WTC11 (cell line): ENCODE results near the gene DTNA. TPM values are rescaled to one million over a fixed set of nuclear protein-coding genes. Genes with fewer than 3 reads are reported as not detected.

ENCODE experiments used
- ATAC-seq: fragments of 200-7000 bp; cut with Tn5 transposase; 2 replicates; pipeline ENCODE4 v1.10.0; 2021; ENCODE audit warnings: mild to moderate bottlenecking, moderate library complexity
- CTCF ChIA-PET: fragments of 300-600 bp; sonication (Branson Sonifier 250); formaldehyde crosslinking; loops from one replicate; lab custom pipeline; 2021; ENCODE audit warnings: antibody characterized with exemption; lab: Charles Lee
- POLR2A ChIA-PET: fragments of 350-600 bp; sonication (Branson Sonifier 250); formaldehyde crosslinking; loops from one replicate; lab custom pipeline; 2021; ENCODE audit warnings: antibody characterized with exemption; lab: Charles Lee
- DNase-seq: peaks from one replicate; pipeline ENCODE4 v3.0.0; 2021; ENCODE audit warnings: low spot score
- H3K27ac Mint-ChIP-seq: 2 replicates; pipeline ENCODE4 v1.8.0; 2021; ENCODE audit warnings: mixed read lengths
- H3K27me3 Mint-ChIP-seq: 2 replicates; pipeline ENCODE4 v1.8.0; 2021; ENCODE audit warnings: low read depth, mild to moderate bottlenecking, moderate library complexity, mixed read lengths
- H3K36me3 Mint-ChIP-seq: 2 replicates; pipeline ENCODE4 v1.8.0; 2021; ENCODE audit warnings: mixed read lengths
- H3K4me1 Mint-ChIP-seq: 2 replicates; pipeline ENCODE4 v1.8.0; 2022; ENCODE audit warnings: mixed read lengths
- H3K4me3 Mint-ChIP-seq: 2 replicates; pipeline ENCODE4 v1.8.0; 2021; ENCODE audit warnings: mild to moderate bottlenecking, moderate library complexity, mixed read lengths
- H3K9me3 Mint-ChIP-seq: 2 replicates; pipeline ENCODE4 v1.8.0; 2021; ENCODE audit warnings: mixed read lengths
- CBFB ChIP-seq: sonication (generic); formaldehyde crosslinking; IDR thresholded peaks from 2 replicates; pipeline ENCODE4 v1.8.1; 2022; ENCODE audit warnings: mild to moderate bottlenecking, low read depth, missing genetic modification reagents
- CTCF ChIP-seq: fragments of 200-600 bp; IDR thresholded peaks from 2 replicates; pipeline ENCODE4 v1.8.0; 2022; ENCODE audit warnings: antibody characterized with exemption
- HMGXB4 ChIP-seq: sonication (generic); formaldehyde crosslinking; IDR thresholded peaks from 2 replicates; pipeline ENCODE4 v1.8.1; 2023; ENCODE audit warnings: mild to moderate bottlenecking, moderate library complexity, missing genetic modification reagents
- IRF1 ChIP-seq: sonication (generic); formaldehyde crosslinking; IDR thresholded peaks from 2 replicates; pipeline ENCODE4 v1.8.0; 2023; ENCODE audit warnings: missing genetic modification reagents
- JUN ChIP-seq: sonication (generic); formaldehyde crosslinking; IDR thresholded peaks from 2 replicates; pipeline ENCODE4 v1.8.0; 2023; ENCODE audit warnings: mild to moderate bottlenecking, missing genetic modification reagents
- KAT7 ChIP-seq: sonication (generic); formaldehyde crosslinking; IDR thresholded peaks from 2 replicates; pipeline ENCODE4 v1.8.1; 2023; ENCODE audit warnings: missing genetic modification reagents, mild to moderate bottlenecking, borderline replicate concordance
- NFATC4 ChIP-seq: fragments of 250-450 bp; sonication (Bioruptor Pico); IDR thresholded peaks from 2 replicates; pipeline ENCODE4 v1.9.0; 2021; ENCODE audit warnings: mild to moderate bottlenecking
- NFYB ChIP-seq: sonication (generic); formaldehyde crosslinking; conservative IDR thresholded peaks from 2 replicates; pipeline ENCODE4 v1.8.0; 2022; ENCODE audit warnings: low read depth, missing genetic modification reagents
- NR1H2 ChIP-seq: sonication (generic); formaldehyde crosslinking; IDR thresholded peaks from 2 replicates; pipeline ENCODE4 v1.9.0; 2021; ENCODE audit warnings: mild to moderate bottlenecking, moderate library complexity, missing genetic modification reagents
- NR2C2 ChIP-seq: sonication (generic); formaldehyde crosslinking; IDR thresholded peaks from 2 replicates; pipeline ENCODE4 v1.8.0; 2022; ENCODE audit warnings: mild to moderate bottlenecking, missing genetic modification reagents
- PRDM15 ChIP-seq: sonication (generic); formaldehyde crosslinking; IDR thresholded peaks from 2 replicates; pipeline ENCODE4 v1.8.0; 2022; ENCODE audit warnings: missing genetic modification reagents
- PREB ChIP-seq: sonication (generic); formaldehyde crosslinking; IDR thresholded peaks from 2 replicates; pipeline ENCODE4 v1.8.1; 2022; ENCODE audit warnings: mild to moderate bottlenecking, missing genetic modification reagents, moderate library complexity, borderline replicate concordance
- SOX15 ChIP-seq: fragments of 250-450 bp; sonication (Bioruptor Pico); IDR thresholded peaks from 2 replicates; pipeline ENCODE4 v1.9.0; 2021; ENCODE audit warnings: mild to moderate bottlenecking
- TCF7 ChIP-seq: sonication (generic); formaldehyde crosslinking; IDR thresholded peaks from 2 replicates; pipeline ENCODE4 v1.8.0; 2022; ENCODE audit warnings: mild to moderate bottlenecking, low read depth, missing genetic modification reagents, moderate library complexity
- ZBTB43 ChIP-seq: sonication (generic); formaldehyde crosslinking; IDR thresholded peaks from 2 replicates; pipeline ENCODE4 v1.8.1; 2023; ENCODE audit warnings: mild to moderate bottlenecking, missing genetic modification reagents
- ZNF121 ChIP-seq: sonication (generic); formaldehyde crosslinking; IDR thresholded peaks from 2 replicates; pipeline ENCODE4 v1.8.0; 2023; ENCODE audit warnings: missing genetic modification reagents
- ZNF232 ChIP-seq: sonication (generic); formaldehyde crosslinking; IDR thresholded peaks from 2 replicates; pipeline ENCODE4 v1.8.0; 2022; ENCODE audit warnings: mild to moderate bottlenecking, missing genetic modification reagents
- ZNF512 ChIP-seq: sonication (generic); formaldehyde crosslinking; IDR thresholded peaks from 2 replicates; pipeline ENCODE4 v1.8.1; 2022; ENCODE audit warnings: missing genetic modification reagents, borderline replicate concordance
- ZSCAN18 ChIP-seq: fragments of 250-450 bp; sonication (Bioruptor Pico); IDR thresholded peaks from 2 replicates; pipeline ENCODE4 v2.1.2; 2022; ENCODE audit warnings: mild to moderate bottlenecking, moderate library complexity
- total RNA-seq: library from RNA; stranded (reverse); gene quantifications from 3 replicates; pipeline ENCODE4 v1.2.3, GENCODE V29; 2021

The DTNA gene
- total RNA-seq, 1 experiment from 2014 or later: 16.1 TPM

- no peak for TF ChIP-seq ZSCAN18
Observed at GRCh38 chr18:34741401-34741800, 31.3 kb downstream of the DTNA start (continued).

- H3K36me3 Mint-ChIP-seq: no peaks in the 10 kb centered on the region
- CTCF ChIA-PET: interaction anchor here (1.9 kb wide), 1 partner anchor 13 kb away, joined by 4 read pairs; no protein-coding TSS in a partner anchor
- TF ChIP-seq ZBTB43: no peak
- TF ChIP-seq NFATC4 (CRISPR knock-in tag): no peak
- TF ChIP-seq ZNF232 (CRISPR knock-in tag): no peak
- TF ChIP-seq PREB (CRISPR knock-in tag): no peak
- no peak for TF ChIP-seq PRDM15 (CRISPR knock-in tag)
- TF ChIP-seq CTCF: no peak
- TF ChIP-seq NR1H2 (CRISPR knock-in tag): no peak
- TF ChIP-seq NR2C2: no peak
- no peak for TF ChIP-seq SOX15 (CRISPR knock-in tag)
- no peak for TF ChIP-seq NFYB (CRISPR knock-in tag)
- no peak for TF ChIP-seq ZNF512 (CRISPR knock-in tag)
- no peak for TF ChIP-seq KAT7
- TF ChIP-seq JUN: no peak
- TF ChIP-seq IRF1 (CRISPR knock-in tag): no peak
- TF ChIP-seq TCF7: no peak
- no peak for TF ChIP-seq ZNF121 (CRISPR knock-in tag)
- TF ChIP-seq CBFB (CRISPR knock-in tag): no peak
- TF ChIP-seq HMGXB4 (CRISPR knock-in tag): no peak
Observed at GRCh38 chr18:34742891-34743341, 32.8 kb downstream of the DTNA start.

More at GRCh38 chr18:34742891-34743341, 32.8 kb downstream of the DTNA start:
- Mint-ChIP-seq H3K27ac (no peak overlapping the region), H3K4me1 (peaks cover 16% of the 10 kb centered on the region), H3K27me3 (no peaks in the 10 kb centered on the region), H3K9me3 (0 out of 2 replicates have a peak, but pooled peaks cover 5% of the 10 kb centered on the region), H3K4me3 (no peak overlapping the region)
- POLR2A ChIA-PET: no interaction called here
- DNase-seq: no peak
- ATAC-seq: no peak
